GM21717 (cell line): ENCODE measurements around the gene PYGM.

Source experiments
- ATAC-seq: cut with Tn5 transposase; IDR thresholded peaks from one replicate; pipeline ENCODE4 v1.9.1; 2021; ENCODE audit warnings: mild to moderate bottlenecking, moderate library complexity; ENCODE audit not compliant: unreplicated experiment

The PYGM gene

DNA sequence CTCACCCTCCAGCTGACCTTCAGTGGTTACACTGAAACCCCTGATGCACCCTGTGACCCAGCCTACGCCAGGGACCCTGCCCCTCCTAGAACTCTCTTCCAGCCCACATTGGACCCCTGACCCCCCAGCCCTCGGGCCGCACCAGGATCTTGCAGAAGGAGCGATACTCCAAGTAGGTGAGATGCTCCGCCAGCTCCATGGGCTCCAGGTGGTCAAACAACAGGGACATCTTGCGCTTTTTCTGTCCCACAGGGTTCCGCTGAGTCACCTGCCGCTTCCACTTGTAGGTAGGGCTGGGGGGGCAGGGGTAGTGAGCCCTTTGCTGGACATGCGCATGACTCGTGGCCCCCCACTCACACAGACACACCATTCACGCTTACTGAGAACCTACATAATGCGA lies 19.9 kb downstream of the PYGM start:
- ATAC-seq, result no peak

DNA sequence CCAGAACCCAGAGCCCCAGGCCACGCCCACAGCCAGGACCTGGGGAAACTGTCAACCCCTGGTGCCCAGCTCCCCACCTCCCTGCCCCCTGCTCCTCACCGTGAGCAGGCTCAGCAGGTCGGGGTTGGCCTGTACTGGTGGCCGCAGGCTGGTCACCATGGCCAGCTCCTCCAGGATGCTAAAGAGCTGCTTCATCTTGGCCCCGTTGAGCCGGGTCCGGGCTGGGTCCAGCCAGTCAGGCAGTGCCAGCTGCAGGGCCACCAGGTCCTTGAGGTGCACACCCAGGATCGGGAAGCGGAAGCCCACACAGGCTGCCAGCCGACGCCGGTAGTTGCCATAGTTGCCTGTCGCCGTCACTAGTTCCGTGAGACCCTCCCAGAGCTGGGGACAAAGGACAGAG lies 23.1 kb downstream of the PYGM start:
- no peak for ATAC-seq

DNA sequence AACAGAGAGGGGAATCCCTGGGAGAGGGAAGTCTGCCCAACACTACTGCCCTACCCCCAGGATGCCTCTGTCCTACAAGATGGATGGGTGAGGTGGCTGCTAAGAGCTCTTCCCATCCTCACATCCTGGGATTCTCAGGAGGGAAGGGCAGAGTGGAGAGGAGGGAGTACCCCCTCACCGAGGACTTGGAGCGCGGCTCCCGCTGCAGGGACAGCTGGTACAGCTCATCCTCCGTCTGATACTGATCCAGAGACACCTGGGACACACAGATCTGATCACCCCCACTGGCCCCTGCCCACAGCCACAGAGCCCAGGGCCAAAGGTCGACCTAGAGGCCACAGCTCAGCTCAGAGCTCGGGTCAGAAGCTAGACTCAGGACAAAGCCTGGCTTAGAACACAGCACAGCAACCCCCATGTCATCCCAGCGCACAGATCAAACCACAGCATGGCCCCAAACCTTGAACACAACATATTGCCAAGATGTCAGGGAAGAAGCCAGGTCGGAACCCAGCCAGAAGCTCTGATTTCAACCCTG lies 24.0 kb downstream of the PYGM start:
- ATAC-seq, result no peak

DNA sequence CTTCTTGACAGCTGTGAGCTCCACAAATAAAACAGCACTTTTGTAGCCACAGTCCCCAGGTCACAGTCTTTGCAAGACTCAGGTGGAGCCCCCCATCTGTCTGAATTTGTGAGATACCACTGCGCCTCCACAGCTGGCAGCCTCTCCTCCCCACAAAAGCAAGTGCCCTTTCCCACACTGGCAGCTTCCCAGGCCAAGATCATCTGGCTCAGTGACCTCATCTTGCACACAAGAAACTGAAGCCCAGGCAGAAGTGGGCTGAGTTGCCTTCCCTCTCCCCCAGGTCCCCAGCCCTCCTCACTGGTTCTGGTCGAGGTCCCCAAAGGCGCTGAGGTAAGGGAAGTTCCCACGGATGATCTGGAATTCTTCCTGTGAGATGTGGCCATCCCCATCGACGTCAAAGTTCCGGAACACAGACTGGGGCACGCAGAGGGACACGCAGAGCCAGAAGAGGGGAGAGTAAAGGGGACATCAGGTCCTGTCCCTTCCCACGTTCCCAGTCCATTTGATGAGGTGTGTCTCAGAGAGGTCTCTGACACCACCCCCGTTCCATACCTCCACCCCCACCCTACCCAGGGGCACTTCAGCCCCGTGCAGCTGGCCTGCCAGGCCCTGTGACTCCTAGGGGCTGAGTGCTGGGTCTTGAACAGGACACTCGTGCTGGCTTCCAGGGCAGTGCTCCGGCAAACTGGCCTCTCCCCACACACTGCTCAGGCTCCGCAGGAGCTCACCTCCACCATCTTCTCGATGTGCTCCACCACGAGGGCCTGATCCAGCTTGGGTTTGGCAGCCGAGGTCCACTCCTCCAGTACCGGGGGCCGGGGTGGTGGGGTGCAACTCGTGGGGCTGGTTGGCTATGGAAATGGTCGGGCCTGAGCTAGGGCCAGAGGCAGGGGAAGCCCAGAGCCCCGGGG lies 24.7 kb downstream of the PYGM start:
- ATAC-seq, result no peak

DNA sequence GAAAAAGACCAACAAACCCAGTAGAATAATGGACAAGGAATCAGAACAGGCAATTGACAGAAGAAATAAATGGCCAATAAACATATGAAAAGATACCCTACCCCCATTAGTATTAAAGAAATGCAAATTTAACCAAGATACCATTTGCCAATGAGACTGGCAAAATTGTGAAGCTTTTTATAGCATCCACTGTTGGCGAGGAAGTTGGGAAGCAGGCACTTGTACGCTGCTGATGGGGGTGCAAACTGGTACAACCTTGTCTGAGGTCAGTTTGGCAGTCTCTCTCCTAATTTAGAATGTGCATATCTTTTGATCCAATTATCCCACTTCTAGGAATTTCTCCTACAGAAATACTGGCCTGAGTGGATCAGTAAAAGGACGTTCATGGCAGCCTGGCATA lies 28.2 kb downstream of the PYGM start:
- no peak for ATAC-seq

DNA sequence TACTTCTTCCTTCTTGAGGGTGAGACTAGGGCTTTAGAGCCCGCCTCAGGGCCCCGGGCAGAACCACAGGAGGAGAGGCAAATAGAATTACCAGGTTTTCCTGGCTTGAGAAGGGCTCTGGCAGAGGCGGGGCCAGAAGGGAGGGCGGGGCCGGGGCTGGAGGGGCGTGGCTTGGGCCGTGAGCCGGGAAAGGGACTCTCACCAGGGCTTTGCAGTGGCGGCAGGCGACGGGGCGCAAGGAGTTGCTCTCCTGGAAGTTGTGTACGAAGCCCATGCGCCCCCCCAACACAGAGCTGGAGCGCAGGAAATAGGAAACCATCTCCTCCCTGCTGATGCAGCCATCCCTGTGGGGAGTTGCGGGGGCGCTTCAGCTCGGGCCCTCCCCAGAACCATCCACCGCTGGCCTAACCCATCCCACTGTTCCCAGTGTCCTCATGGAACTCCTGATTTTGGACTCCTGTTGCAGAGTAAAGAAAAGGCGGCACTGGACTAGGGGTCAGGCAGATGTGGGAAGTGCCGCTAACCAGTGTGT lies 29.9 kb downstream of the PYGM start:
- ATAC-seq, result no peak

DNA sequence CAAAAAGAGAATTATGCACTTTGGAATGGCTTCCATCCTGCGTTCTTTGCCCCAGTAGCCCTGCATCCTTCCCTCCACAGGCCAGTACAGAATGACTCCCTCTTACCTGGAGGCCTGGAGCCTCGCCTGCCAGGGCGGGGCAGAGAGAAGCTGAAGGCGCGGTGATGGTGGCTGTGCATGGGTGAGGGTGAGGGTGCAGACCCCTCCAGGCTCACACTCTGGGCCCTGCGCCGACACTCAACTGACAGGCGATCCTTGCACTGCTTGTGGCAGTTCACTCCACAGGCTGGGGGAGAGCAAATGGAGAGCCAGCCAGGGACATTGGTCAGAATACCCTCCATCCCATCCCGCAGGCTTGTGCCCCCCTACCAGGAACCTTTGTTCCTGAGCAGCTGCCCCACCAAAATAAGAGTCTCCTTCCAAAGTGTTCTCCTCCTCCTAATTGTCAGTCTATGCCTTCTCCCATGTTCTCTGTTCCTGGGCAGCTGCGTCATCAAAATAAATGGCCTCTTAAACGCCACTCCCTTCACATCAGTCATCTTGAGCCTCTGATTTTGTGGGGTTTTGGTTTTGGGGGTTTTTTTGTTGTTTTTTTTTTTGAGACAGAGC lies 30.9 kb downstream of the PYGM start:
- no peak for ATAC-seq

DNA sequence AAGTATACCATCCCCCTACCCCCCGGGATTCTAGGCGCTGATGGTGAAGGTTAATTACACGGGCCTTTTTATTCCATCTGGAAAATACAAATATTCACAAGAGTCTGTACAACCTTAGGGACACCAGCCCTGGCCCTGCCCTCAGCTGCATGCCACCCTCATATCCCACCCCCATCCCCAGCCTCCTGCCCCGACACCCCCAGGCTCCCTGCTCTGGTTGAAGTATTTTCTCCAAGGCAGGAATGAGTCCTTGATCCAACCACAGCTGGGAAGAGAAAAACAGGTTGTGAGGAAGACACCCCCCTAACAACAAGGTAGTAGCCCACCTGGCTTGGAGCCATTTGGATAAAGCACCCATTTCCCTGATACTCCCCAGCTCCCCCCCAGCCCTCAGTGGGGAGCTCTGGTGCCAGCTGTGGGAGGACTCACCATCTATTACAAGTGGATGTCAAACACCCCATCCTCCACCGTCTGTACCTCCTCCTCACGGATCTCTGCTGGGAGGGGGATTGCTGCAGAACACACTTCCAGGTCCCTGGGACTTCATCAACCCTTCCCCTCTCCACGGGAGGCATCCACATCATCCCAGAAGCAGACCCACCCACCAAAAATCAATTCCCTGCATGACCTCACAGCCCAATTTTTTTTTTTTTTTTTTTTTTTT lies 32.8 kb downstream of the PYGM start:
- ATAC-seq, result no peak

DNA sequence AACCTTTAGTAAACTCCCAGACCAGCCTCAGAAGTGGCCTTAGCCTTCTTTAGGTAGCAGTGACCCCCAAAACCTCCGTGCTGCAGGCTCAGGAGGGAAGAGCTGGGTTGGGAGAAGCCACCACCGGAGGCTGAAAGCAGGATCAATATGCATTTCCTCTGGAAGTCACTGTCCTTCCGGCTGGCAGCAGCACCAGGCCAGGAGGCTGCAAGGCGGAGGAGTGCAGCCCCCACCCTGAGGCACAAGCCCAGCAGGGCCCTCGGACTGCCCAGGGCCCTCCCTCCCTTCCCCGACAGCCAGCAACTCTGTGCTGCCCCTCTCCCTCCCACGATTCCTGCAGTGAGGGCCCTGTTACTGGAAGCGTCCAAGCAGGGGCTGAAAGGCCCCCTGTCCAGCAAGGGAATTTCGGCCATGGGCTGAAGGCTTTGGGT lies 33.5 kb downstream of the PYGM start:
- ATAC-seq, result no peak

DNA sequence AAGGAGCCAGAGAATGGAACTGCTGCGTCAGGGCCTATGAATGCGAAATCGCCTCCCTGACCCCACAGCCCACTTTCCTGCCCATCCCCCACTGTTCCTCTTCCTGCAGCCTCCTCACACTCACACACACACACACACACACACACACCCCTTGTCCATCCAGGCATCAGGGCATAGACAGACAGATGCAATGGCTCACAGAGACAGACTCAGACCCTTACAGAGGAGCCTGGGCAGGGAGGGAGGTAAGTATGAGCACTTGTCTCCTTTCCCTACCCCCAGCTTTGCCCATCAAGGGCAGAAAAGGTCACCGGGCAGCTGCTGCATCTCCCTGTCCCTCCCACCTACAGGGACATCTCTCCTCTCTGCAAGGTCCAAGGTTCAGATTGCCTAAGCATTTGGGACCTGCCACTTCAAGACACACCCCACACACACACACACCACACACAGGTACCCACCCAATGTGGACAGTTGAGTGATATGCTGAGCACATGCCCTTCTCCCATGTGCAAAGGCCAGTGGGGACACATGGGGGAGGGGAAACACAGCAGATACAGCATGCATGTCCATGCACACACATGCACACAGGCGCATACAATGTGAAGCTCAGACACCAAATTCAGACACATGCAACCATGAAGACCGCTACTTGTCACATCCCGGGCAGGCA lies 34.8 kb downstream of the PYGM start:
- no peak for ATAC-seq

DNA sequence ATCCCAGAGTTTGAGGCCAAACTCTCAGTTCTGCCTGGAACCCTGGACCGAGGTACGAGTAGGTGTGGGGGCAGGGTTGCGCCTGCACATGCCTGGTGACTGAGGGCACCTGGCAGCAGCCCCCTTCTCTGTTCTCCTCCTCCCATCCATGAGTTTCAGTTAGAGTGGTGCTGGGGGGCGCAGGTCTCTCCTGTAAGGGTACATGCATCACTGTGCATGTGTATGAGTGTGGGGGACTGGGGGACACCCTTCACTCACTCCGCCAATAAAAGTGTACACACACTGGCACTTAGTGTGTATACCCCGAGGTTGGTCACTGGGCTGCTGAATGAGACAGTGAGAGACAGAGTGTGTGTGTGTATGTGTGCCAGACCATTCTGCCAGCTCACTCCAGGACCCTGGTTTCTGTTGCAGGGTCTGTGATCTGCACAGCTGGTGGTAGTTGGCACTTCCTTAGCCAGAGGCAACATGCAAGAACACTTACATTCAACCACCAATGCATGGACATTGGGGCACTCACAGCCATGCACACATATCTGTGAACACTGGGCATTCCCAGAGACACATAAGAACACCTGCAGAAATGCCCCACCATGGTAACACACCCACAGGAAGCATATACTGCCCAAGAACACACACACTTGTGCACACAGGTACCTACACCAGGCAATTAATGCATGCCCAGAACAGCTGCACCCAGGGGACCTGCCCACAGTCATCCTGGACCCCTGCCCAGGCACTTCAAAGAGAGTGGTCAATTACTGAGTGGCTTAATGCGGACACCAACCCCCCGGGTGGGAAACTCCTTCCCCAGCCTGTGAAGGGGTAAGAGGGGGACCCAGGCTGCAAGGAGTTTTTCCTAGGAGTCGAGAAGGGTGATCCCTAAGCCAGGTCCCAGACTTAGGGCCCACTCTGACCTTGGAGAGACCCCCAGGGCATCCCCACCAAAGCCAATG lies 35.6 kb downstream of the PYGM start:
- ATAC-seq, result no peak

DNA sequence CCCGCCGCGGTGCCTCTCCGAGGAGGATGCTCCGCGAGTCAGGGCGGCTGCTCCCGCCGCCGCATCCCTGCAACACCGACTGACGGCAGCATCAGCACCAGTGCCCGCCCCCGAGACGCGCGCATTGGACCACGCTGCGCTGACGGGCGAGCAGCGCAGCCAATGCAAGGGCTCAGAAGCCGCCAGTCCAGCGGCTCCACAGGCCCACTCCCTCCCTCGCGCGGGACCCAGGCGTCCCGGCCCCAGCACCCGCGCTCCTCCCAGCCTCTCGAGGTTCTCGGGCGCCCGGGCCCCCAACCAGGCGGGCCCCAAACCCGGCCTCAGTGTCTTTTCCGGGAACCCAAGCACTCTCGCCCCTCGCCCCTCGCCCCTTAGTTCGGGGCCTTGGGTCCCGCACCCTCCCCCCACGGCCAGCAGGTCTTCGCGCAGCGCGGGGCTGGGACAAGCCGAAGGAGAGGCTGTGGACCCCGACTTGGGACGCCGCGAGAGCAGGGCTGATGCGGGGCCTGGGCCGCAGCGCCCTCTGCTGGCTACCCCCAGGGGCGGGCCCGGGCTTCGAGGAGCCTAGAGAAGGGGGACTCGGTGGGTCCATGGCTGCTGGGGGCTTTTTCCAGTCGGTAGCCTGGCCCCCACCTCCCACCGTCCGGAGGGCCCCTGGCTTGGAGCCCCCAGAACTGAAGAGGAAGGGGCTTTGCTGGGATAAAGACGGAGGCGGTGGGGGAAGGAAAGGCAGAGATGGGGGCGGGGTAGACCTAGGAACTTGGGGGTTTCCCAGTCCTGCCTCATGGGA lies 36.5 kb downstream of the PYGM start, which contains the start of gene NRXN2:
Gene NRXN2, minus strand, starts transcription at position 81 of the 790 bp plus-strand sequence. CDS start 9,498 bp downstream, outside the sequence.
- peak; percentile 77 for ATAC-seq

DNA sequence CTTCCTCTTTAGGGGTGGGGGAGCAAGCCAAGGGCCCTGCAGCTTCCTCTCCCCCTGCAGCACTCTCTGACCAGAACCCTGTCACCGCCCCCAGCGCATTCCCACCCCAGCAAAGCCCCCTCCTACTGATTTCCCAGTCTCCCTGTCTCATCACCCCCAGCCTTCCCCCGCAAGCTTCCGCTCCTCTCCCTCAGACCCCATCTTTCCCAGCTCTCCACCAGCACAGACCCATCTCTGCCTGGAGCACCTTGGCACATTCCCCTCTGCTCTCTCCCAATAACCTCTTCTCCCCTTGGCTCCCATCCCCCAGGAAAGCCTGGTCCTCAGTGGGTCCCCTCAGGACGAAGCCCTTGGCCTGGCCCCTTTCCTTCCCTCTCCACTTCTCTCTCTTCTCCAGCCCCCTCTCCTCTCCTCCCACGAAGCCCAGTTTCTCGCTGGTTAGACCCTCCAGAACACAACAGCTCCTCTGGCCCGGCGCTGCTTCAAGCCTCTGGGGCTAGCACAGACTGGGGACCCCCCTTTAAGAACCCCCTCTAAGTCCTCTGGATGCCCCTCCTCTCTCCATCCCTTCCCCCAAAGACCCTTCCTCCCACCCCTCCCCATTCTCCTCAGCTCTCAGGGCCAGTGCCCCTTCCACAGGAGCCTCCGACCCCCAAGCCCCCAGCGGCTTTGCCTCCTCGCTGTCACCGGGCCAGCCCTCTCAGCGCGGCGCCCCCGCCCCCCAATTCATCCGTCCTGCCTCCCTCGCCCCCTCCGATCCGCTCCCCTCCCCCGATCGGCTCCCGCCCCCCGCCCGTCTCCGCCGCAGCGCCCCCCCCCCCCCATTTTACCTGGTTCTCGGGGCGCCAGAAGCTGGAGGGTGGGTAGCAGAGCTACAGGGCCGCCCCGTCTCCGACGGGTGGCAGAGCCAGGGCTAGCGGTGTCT lies 37.4 kb downstream of the PYGM start:
- no peak for ATAC-seq

DNA sequence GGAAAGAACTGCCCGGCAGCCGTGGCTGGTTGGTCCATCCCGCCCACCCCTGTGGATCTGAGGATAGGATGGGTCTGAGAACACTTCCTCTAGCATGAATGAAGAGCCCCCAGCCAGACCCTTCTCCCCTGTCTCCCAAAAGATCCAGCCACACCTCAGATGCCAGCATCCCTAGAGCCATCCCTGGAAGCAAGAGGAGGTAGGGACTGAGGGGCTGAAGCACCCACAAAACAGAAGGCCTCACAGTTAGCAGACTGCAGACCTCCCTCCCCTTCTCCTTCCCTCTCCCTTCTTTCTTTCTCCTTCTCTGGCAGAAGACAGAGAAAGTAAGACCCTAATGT lies 38.4 kb downstream of the PYGM start:
- ATAC-seq, result no peak

DNA sequence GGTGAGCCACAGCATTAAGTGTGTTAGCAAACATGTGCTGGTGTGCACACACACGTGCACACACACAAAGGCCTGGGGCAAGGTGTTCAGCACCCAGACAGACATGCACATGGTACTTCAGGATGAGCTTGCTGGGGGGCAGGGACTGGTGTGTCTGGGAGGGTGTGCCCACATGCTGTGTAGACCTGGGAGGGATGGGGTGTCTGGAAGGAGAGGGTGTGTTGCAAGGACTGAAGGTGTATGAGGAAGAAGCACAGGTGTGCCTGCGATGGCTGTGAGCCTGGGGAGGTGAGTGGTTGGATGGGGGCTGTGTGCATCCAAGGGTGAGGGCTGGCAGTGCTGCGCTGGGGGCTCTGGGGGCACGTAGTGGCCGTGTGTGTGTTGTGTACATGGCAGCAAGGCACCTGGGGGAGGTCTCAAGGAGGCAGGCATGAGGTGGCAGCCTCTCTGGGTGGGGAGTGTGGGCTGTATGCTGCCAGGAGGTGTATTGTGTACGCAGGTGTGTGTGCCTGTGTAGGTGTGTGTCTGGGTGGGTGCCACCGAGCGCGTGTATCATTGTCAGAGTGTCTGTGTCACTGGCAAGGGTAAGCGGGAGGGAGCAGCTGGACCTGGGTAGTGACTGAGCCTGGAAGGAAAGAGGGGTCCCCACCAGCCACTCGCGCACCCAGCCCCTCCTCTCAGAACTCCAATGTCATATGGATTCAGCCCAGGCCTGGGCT lies 39.0 kb downstream of the PYGM start:
- no peak for ATAC-seq

DNA sequence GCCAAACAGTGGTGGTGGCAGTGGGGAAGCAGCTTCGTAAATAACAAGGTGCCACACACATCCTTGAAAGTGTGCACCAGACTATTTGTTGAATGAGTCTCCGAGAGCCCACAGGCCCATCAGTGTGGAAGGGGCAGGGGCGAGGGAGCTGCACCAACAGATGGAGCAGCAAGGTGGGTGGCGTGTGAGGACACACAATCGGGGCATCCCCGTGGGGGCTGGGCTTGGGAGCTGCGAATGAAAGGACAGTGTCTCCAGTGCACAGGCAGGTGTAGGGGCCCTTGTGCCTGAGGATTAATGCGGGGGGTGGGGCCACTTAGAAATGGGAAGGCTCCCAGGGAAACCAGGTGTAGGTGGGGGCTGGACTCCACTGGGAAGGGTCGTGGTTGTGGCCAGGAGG lies 39.6 kb downstream of the PYGM start:
- no peak for ATAC-seq

DNA sequence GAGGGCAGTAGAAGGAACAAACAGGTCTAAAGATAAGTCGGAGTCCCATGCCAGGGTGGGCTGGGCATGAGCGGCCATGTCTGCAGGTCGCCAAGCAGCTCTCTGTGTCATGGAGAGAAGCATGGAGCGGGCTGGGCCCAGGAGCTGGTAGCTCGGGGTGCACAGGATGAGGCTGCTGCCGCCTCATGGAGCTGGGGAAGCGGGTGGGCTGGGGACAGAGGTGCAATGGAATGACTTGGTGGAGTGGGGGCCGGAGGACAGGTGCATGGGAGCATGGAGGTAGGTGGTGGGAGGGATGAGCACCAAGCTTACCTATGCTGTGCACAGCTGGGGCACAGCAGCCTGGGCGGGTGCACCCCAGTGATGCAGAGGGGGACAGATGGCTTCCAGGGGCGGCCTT lies 40.4 kb downstream of the PYGM start:
- ATAC-seq, result no peak
